ENCODE results near the gene P2RY14.

Gene P2RY14

GRCh38 chr3:151309566-151309965 is 31.2 kb upstream of the P2RY14 start:
- TF ChIP-seq ZFX (IDR thresholded peaks at IDR 0.05) (no peak), CTCF (conservative IDR thresholded peaks at IDR 0.05) (no peak)
- H3K27ac ChIP-seq: no peak overlapping the region

- H3K27ac ChIP-seq: no peak overlapping the region
- TF ChIP-seq ZFX (IDR thresholded peaks at IDR 0.05): no peak
- TF ChIP-seq CTCF (conservative IDR thresholded peaks at IDR 0.05): no peak
These were observed 29.5 kb upstream of the P2RY14 start for GRCh38 chr3:151307583-151308488.

- H3K27ac ChIP-seq: no peak overlapping the region
- TF ChIP-seq ZFX (IDR thresholded peaks at IDR 0.05): no peak
- no peak for TF ChIP-seq CTCF (conservative IDR thresholded peaks at IDR 0.05)
These were observed 28.8 kb upstream of the P2RY14 start for GRCh38 chr3:151307131-151307530.

DNA sequence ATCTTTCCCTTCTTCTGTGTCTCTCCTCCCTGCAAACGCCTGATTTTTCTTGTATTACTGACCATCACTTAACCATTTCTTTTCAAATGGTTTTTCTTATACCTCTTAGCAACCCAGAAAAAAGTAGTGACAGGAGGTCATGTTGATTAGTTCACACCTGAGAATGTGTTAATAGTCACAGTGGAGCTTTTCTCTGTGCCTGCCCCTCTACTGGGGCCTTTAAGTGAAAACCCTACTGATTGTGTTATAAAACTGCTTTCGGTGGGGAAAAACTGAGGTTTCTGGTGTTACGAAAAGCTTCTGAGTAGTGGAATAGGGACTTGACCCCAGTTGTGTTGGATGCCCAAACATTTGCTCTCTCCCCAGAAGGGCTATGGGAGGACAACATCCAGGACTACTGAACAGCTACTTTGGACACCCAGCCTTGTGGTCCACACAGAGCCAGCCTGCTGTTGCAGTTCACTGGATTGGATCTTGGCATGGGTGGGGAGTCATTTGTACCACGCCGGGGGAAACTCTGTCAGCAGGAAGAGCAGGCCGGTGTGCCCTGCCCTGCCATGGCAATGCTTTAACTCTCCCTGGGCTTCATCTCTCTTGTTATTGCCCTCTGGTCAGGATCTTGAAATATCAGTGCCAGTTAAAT is 27.9 kb upstream of the P2RY14 start:
- no peak overlapping the region for H3K27ac ChIP-seq
- no peak for TF ChIP-seq ZFX (IDR thresholded peaks at IDR 0.05)
- TF ChIP-seq CTCF (conservative IDR thresholded peaks at IDR 0.05): no peak

DNA sequence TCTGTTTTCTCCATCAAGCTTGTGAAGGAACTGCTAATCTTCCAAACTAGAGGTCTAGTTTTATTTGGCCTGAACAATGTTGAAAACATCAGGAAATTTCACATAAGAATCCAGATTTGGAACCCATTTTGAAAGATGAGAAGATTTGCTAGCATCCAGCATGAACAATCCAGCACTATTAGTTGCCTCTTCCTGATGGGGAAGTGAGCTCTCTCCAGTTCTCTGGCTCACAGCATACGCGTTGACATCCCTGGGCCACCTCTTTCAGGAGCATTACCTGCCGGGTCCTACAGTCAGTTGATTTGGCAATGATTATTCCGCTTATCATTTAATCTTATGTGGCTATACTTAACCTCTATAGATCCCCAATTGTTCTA is 27.4 kb upstream of the P2RY14 start:
- TF ChIP-seq ZFX (IDR thresholded peaks at IDR 0.05) (no peak), CTCF (conservative IDR thresholded peaks at IDR 0.05) (no peak)
- H3K27ac ChIP-seq: no peak overlapping the region

GRCh38 chr3:151305060-151305774 is 26.9 kb upstream of the P2RY14 start:
- no peak overlapping the region; the same call in 1 of the 2 replicates for H3K27ac ChIP-seq

More at GRCh38 chr3:151305060-151305774, 26.9 kb upstream of the P2RY14 start:
- no peak for TF ChIP-seq ZFX (IDR thresholded peaks at IDR 0.05)
- TF ChIP-seq CTCF (conservative IDR thresholded peaks at IDR 0.05): peak; percentile 45

Measured in C4-2B (cell line).